HepG2 (cell line): Measurements from ENCODE around the gene DNAJC11. TPM values are rescaled to one million over a fixed set of nuclear protein-coding genes. Genes with fewer than 3 reads are reported as not detected.

Experiments used
- GRHL1 ChIP-seq: sonication (generic); formaldehyde crosslinking; conservative IDR thresholded peaks from 2 replicates; pipeline ENCODE4 v1.8.0; 2022; ENCODE audit warnings: missing genetic modification reagents
- KDM5B ChIP-seq: sonication (generic); formaldehyde crosslinking; IDR thresholded peaks from 2 replicates; pipeline ENCODE4 v1.4.0; 2020; ENCODE audit warnings: missing genetic modification reagents, mild to moderate bottlenecking, borderline replicate concordance
- REST ChIP-seq, 2 experiments: IDR thresholded peaks; 2 replicates each; pipeline ENCODE4 v1.6.1; 2011 to 2012; ENCODE audit warnings: low read length in 2 of 2, borderline replicate concordance in 1 of 2, low read depth in 1 of 2, mild to moderate bottlenecking in 1 of 2, moderate library complexity in 1 of 2
- SP140L ChIP-seq: sonication (generic); formaldehyde crosslinking; IDR thresholded peaks from 2 replicates; pipeline ENCODE4 v1.4.0; 2020; ENCODE audit warnings: missing genetic modification reagents, borderline replicate concordance
- TGIF2 ChIP-seq: IDR thresholded peaks from 2 replicates; pipeline ENCODE4 v1.6.1; 2016; ENCODE audit warnings: control low read depth, missing compliant biosample characterization
- ZBTB33 ChIP-seq: sonication (generic); formaldehyde crosslinking; IDR thresholded peaks from 2 replicates; pipeline ENCODE4 v1.4.0; 2020; ENCODE audit warnings: missing genetic modification reagents
- ZBTB46 ChIP-seq: sonication (generic); formaldehyde crosslinking; IDR thresholded peaks from 2 replicates; pipeline ENCODE4 v1.4.0; 2020; ENCODE audit warnings: mild to moderate bottlenecking, missing genetic modification reagents, borderline replicate concordance
- ZFP36 ChIP-seq: fragments of 150-350 bp; IDR thresholded peaks from 2 replicates; pipeline ENCODE4 v1.6.1; 2018; ENCODE audit warnings: borderline replicate concordance, low read length, low read depth; ENCODE audit not compliant: partially characterized antibody
- ZFY ChIP-seq: sonication (generic); formaldehyde crosslinking; IDR thresholded peaks from 2 replicates; pipeline ENCODE4 v1.4.0; 2020; ENCODE audit warnings: missing genetic modification reagents
- ZNF367 ChIP-seq: sonication (generic); formaldehyde crosslinking; IDR thresholded peaks from 2 replicates; pipeline ENCODE4 v1.4.0; 2020; ENCODE audit warnings: missing genetic modification reagents, borderline replicate concordance
- ZNF687 ChIP-seq: sonication (generic); formaldehyde crosslinking; IDR thresholded peaks from 2 replicates; pipeline ENCODE4 v1.5.1; 2020; ENCODE audit warnings: mild to moderate bottlenecking, missing genetic modification reagents, moderate library complexity
- polyA plus RNA-seq, 8 experiments: library from polyadenylated mRNA; depleted of rRNA in 3 of 8; stranded (reverse) in 7 of 8; unstranded in 1 of 8; fragments of >200 nt; fragmentation: Illumina TruSeq in 4 of 8; extraction: Trizol in 4 of 8; gene quantifications; 2 replicates each; pipeline versions ENCODE4 v1.2.1 to v1.2.3, GENCODE V29; 2011 to 2016; ENCODE audit warnings: low read depth in 4 of 8, missing spikeins in 1 of 8, mixed read lengths in 1 of 8; ENCODE audit not compliant: insufficient read depth in 1 of 8
- total RNA-seq, 5 experiments: library from RNA; depleted of rRNA; stranded (reverse); fragments of >200 nt; fragmentation: Illumina TruSeq; extraction: Trizol; gene quantifications; 2 replicates each; pipeline ENCODE4 v1.2.3, GENCODE V29; 2016; ENCODE audit warnings: low read depth in 1 of 5

Gene DNAJC11
- total and polyA plus RNA-seq, 2 of the 13 experiments (the other 11 are each of a cell fraction or from before 2014, with no cell fraction given), result 25.1 to 47.6 TPM

GRCh38 chr1:6701437-6702153 lies at the start of gene DNAJC11 (continued):
- TF ChIP-seq ZBTB33, result no peak
- TF ChIP-seq ZFY (CRISPR knock-in tag), result peak; percentile 93
- TF ChIP-seq KDM5B (CRISPR knock-in tag), result peak; percentile 97
- TF ChIP-seq TGIF2 (CRISPR knock-in tag), result peak; percentile 92; the same call in 1 of the 2 replicates
- TF ChIP-seq GRHL1, result no peak
- TF ChIP-seq ZBTB46 (CRISPR knock-in tag), result no peak
- TF ChIP-seq SP140L (CRISPR knock-in tag), result 0 out of 2 replicates have a peak, but pooled peaks have one; percentile 47
- peak; percentile 98 for TF ChIP-seq ZNF687
- TF ChIP-seq ZFP36, result no peak
- no peak for TF ChIP-seq REST (IDR thresholded peaks at IDR 0.05; ENCODE audit: borderline replicate concordance in 1 of 2, low read depth in 1 of 2, low read length in 2 of 2)
- TF ChIP-seq ZNF367 (CRISPR knock-in tag), result peak; percentile 74; the same call in 1 of the 2 replicates
